Bronchial epithelial cell (primary cell): Measurements from ENCODE around the gene PPP2R5C. TPM values are rescaled to one million over a fixed set of nuclear protein-coding genes. Genes with fewer than 3 reads are reported as not detected.

ENCODE experiments used
- DNase-seq: peaks from one replicate; pipeline ENCODE4 v3.0.0-alpha.2; 2010; ENCODE audit warnings: low read depth
- FAIRE-seq: peaks from 2 replicates; lab custom pipeline; 2011; peaks lifted over from hg19 to GRCh38; lab: Jason Lieb, UNC
- H3K27me3 ChIP-seq: 2 replicates; pipeline ENCODE4 v1.5.1; 2011; ENCODE audit warnings: low read length; ENCODE audit not compliant: control insufficient read depth, insufficient read depth
- H3K36me3 ChIP-seq: 2 replicates; pipeline ENCODE4 v1.5.1; 2011; ENCODE audit warnings: low read length; ENCODE audit not compliant: control insufficient read depth, insufficient read depth
- H3K4me3 ChIP-seq: 2 replicates; pipeline ENCODE4 v1.5.1; 2011; ENCODE audit warnings: mild to moderate bottlenecking, low read depth, low read length, control low read depth
- CTCF ChIP-seq: IDR thresholded peaks from 2 replicates; pipeline ENCODE4 v1.5.1; 2011; ENCODE audit warnings: mild to moderate bottlenecking, moderate library complexity, low read length, control low read depth, inconsistent platforms; ENCODE audit not compliant: insufficient read depth, severe bottlenecking
- total RNA-seq: library from RNA; depleted of rRNA; stranded (reverse); fragments of >200 nt; gene quantifications from 2 replicates; pipeline ENCODE4 v1.2.1, GENCODE V29; 2014

PPP2R5C gene
- total RNA-seq, 1 donor from 2014 or later = 71.3 TPM

GRCh38 chr14:101827286-101827685, 65.8 kb downstream of the PPP2R5C start:
- no peak for FAIRE-seq

GRCh38 chr14:101828046-101828445, 66.5 kb downstream of the PPP2R5C start:
- Histone ChIP-seq H3K27me3 (no peaks in the 10 kb centered on the region), H3K4me3 (no peak overlapping the region), H3K36me3 (no peaks in the 10 kb centered on the region)
- TF ChIP-seq CTCF = no peak
- no peak for DNase-seq
- FAIRE-seq = no peak

More at GRCh38 chr14:101827286-101827685, 65.8 kb downstream of the PPP2R5C start:
- TF ChIP-seq CTCF = no peak
- Histone ChIP-seq H3K36me3 (no peaks in the 10 kb centered on the region), H3K4me3 (no peak overlapping the region), H3K27me3 (no peaks in the 10 kb centered on the region)
- DNase-seq = no peak

- H3K36me3 ChIP-seq = no peaks in the 10 kb centered on the region
- DNase-seq (no peak), FAIRE-seq (no peak)
- H3K4me3 ChIP-seq = no peak overlapping the region
- TF ChIP-seq CTCF = no peak
- no peaks in the 10 kb centered on the region for H3K27me3 ChIP-seq
These were observed 68.8 kb downstream of the PPP2R5C start for GRCh38 chr14:101830271-101830670.

GRCh38 chr14:101833045-101833444, 71.5 kb downstream of the PPP2R5C start:
- no peak for TF ChIP-seq CTCF
- FAIRE-seq = no peak
- Histone ChIP-seq H3K27me3 (no peaks in the 10 kb centered on the region), H3K4me3 (no peak overlapping the region), H3K36me3 (no peaks in the 10 kb centered on the region)
- DNase-seq = no peak

GRCh38 chr14:101834397-101834796, 72.9 kb downstream of the PPP2R5C start:
- no peaks in the 10 kb centered on the region for H3K27me3 ChIP-seq
- H3K36me3 ChIP-seq = no peaks in the 10 kb centered on the region
- no peak for TF ChIP-seq CTCF
- FAIRE-seq (no peak), DNase-seq (no peak)
- no peak overlapping the region for H3K4me3 ChIP-seq
